Prostate gland (tissue), 2 donors: Measurements from ENCODE around the gene ARHGAP6.

Experiments used
- CTCF ChIP-seq, 4 experiments: fragments of 200-600 bp in 2 of 4; fragments of 450-650 bp in 2 of 4; sonication (generic) in 2 of 4; IDR thresholded peaks; 1 replicate in 3 of 4; 2 replicates in 1 of 4; pipeline ENCODE4 v1.5.1; 2016 to 2019; ENCODE audit warnings: antibody characterized with exemption in 4 of 4, mild to moderate bottlenecking in 2 of 4, moderate library complexity in 2 of 4
- POLR2A ChIP-seq: fragments of 450-650 bp; IDR thresholded peaks from one replicate; pipeline ENCODE4 v1.6.1; 2016; ENCODE audit warnings: antibody characterized with exemption, mild to moderate bottlenecking
- POLR2AphosphoS5 ChIP-seq: sonication (generic); formaldehyde crosslinking; IDR thresholded peaks from one replicate; pipeline ENCODE4 v1.6.1; 2017; ENCODE audit warnings: antibody characterized with exemption

GRCh38 chrX:11159149-11159548, 506.6 kb downstream of the ARHGAP6 start:
- TF ChIP-seq CTCF (IDR thresholded peaks at IDR 0.05) (no peak), POLR2A (no peak), POLR2AphosphoS5 (no peak)
